AG10803 (cell line): Measurements from ENCODE around the gene CTDSPL.
A peak's percentile ranks its signal among the peaks of the same experiment; 100 is the strongest.

Experiments
- DNase-seq: peaks from one replicate; pipeline ENCODE4 v3.0.0; 2010; ENCODE audit warnings: low read depth
- H3K4me3 ChIP-seq: 2 replicates; pipeline ENCODE4 v1.5.1; 2011; ENCODE audit warnings: mild to moderate bottlenecking, low read length, control low read depth
- TF ChIP-seq, protein P1 (sequence below): conservative IDR thresholded peaks from 2 replicates; pipeline ENCODE4 v1.5.1; 2011; ENCODE audit warnings: mild to moderate bottlenecking, low read length, control low read depth, inconsistent platforms

CTDSPL gene

DNA sequence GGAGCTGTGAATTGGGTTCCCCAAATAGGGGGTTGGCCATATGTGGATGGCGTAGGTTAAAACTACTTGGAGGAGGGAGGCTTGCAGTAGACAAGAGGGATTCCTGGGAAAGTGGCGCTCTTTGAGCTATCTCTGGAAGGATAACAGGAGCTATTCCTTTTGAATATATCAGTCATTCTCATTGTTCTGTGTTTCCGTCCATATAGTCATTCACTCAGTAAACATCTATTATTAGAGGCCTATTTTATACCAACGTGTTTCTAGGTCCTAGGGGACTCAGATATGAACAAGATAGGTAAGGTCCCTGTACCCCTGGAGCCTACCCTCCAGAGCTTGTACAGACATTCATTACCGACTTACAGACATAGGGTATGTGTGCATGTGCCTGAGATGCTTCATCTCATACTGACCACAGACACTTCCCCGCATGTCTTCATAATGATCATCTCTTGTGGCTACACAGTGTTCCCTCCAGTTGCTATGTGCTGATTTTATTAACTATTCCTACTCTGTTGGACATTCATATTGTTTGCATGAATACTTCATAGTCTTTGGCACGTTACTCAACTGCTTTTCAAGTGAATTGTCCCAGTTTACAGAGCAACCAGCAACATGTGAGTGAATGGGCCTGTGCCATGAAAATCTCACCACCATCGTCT is 73.1 kb downstream of the CTDSPL start:
- no peak overlapping the region for H3K4me3 ChIP-seq
- DNase-seq = peak; percentile 49
- TF ChIP-seq, protein P1, sequence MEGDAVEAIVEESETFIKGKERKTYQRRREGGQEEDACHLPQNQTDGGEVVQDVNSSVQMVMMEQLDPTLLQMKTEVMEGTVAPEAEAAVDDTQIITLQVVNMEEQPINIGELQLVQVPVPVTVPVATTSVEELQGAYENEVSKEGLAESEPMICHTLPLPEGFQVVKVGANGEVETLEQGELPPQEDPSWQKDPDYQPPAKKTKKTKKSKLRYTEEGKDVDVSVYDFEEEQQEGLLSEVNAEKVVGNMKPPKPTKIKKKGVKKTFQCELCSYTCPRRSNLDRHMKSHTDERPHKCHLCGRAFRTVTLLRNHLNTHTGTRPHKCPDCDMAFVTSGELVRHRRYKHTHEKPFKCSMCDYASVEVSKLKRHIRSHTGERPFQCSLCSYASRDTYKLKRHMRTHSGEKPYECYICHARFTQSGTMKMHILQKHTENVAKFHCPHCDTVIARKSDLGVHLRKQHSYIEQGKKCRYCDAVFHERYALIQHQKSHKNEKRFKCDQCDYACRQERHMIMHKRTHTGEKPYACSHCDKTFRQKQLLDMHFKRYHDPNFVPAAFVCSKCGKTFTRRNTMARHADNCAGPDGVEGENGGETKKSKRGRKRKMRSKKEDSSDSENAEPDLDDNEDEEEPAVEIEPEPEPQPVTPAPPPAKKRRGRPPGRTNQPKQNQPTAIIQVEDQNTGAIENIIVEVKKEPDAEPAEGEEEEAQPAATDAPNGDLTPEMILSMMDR = no peak

DNA sequence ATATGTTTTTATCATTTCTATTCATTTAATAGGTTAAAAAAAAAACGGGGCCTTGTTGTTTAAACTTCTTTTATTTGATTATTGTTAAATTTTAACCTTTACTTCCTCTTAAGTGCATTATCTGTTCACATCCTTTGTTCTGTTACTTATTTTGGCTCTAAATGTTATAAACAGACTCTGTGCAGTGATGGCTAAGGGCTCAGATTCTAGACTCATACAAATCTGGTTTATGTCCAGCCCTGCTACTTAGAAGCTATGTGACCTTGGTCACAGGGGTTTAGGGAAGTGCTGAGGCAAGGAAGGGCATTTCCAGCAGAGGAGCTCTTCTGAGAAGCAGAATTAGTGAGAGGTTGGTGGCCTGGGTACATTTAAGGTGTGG is 73.6 kb downstream of the CTDSPL start:
- DNase-seq = peak; percentile 51

DNA sequence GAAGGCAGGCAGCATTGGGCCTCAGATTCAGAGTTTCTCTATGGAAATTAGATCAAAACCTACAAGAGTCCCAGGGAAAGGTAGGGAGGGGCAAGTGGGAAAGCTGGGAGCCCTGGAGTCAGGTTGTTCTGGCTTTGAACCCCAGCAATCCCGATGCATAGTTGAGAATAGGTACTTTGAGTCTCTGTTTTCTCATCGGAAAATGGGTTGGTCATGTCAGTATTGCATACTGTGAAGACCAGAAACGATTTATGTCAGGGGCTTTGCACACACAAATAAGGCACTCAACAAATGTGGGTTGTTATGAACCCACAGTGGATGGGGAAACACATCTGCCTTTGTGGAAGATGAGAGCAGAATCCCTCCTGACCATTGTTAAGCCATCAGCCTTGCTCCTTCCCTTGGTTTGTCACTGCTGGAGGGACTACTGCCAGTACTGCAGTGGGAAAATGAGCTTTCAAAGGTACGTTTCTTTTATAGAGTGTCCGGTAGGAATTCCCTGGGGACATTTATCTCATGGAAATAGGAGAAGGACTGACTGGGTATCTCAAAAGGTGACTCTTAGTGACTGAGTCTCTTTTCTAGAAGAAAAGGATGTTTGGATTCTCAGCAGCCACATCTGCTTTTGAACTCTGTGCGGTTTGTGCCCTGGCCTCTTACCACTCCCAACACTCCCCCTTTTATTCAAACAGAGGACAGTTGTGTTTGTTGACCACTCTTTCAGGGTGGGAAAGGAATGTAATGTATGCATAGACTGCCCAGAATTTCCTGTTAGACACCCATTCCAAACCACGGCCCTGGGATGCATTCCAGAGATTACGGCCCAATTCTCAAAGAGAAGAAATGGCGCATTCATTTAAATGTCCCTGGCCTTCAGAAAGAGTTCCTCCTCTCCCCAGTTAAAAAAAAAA is 74.3 kb downstream of the CTDSPL start:
- DNase-seq = peak; percentile 99
- no peak overlapping the region for H3K4me3 ChIP-seq
- TF ChIP-seq, protein P1 = no peak

More for the DNA sequence above, 73.6 kb downstream of the CTDSPL start:
- no peak overlapping the region for H3K4me3 ChIP-seq
- TF ChIP-seq, protein P1 = no peak

DNA sequence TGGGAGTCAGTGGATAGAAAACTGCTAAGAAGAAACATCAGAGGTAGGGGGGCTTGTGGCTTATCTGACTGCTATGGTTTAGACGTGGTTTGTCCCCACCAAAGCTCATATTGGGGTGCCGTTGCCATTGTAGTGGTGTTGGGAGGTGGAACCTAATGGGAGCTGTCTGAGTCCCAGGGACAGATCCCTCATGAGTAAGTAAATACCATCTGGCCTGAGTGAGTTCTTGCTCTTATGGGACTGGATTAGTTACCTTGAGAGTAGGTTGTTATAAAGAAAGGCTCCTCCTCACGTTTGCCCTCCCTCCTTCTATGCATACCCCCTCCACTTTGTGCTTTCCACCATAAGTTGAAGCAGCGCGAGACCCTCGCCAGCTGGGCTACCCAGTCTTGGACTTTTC is 75.5 kb downstream of the CTDSPL start:
- H3K4me3 ChIP-seq = no peak overlapping the region
- TF ChIP-seq, protein P1 = no peak
- DNase-seq = no peak

DNA sequence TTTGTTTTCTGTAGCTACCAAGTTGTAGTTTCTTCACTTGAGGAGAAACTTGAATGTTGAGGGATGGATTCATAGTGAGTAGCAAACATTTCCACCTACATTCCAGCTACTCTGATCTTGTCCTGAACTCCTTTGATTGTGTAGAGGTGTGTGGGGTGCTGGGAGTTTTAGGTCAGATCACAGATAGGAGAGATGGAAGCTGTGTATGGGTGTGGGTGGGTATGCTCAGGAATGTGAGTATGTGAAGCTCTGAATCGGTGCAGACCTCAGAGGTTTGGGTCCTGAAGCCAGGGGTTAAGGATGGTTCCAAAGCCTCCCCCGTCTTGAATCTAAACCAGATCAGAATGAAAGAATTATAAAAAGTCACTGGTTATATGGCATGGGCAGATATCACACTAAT is 76.3 kb downstream of the CTDSPL start:
- no peak for DNase-seq
- no peak overlapping the region for H3K4me3 ChIP-seq
- TF ChIP-seq, protein P1 = no peak

DNA sequence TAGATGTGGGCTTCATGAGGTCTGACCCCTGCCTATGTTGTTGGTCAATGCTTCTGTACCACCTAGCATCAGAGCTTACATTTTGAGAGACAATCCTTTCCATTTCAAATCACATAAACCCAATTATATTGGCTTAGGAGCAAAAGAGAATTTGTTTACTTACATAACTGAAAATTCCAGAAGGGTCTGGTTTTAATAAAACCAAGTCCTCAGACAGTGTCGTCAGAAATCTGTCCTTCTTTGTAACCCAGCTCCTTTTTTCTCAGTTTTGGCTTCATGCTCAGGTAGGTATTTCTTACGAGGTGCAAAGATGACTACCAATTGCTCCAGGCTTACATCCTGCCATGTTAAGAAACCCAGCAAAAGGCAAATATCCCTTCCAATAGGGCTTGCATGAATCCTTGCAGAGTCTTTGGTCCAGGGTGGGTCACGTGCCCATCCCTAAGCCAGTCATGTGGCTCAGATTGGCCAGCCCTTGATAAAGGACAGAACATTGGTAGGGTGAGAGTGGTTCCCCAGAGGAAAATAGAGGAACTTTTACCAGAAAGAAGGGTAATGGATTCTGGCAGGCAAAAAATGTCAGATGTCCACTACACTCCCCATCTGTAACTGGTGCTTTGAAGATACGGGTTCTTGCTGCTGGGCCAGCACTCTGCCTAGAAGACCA is 78.7 kb downstream of the CTDSPL start:
- H3K4me3 ChIP-seq = no peak overlapping the region
- TF ChIP-seq, protein P1 = no peak
- peak; percentile 43 for DNase-seq
